ENCODE data around the gene RANGAP1.
A peak's percentile ranks its signal among the peaks of the same experiment; 100 is the strongest.

DNA sequence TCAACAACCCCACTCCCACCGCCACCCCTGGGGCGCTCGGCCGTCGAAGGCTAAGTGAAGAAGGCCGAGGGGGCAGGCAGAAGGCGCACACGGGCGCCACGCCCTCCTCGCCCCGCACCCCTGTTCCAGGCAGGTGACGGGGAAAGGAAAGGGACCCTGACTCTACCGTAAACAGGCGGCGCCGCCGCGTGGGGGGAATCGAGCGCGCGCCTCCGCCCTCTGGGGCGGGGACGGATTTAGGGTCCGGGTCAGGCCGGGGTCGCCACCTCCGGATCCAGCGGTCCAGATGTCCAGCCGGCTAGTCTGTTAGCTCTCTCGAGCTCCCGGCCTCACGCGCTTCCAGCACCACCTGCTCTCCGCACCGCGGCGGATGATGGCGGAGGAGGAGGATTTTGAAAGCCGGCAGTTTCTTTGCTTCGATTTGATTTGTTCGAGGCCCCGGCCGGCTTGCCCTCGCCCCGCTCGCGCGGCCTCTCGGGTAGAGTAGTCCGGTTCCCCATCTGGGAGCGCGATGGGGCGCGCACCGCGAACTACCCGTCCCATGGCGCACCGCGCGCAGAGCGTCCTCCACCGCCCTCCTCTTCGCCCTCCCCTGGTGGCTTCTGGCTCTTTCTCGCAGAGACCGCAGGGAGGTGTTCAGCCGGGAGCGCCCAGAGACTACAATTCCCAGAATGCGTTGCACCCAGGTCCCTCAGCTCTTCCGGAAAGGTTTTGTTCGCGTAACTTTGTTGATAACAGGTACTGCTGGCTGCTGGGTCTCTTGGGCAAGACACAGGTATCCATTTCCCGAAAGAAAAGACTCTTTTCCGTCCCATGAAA, at the start of gene RANGAP1:
- TF ChIP-seq, protein P1, sequence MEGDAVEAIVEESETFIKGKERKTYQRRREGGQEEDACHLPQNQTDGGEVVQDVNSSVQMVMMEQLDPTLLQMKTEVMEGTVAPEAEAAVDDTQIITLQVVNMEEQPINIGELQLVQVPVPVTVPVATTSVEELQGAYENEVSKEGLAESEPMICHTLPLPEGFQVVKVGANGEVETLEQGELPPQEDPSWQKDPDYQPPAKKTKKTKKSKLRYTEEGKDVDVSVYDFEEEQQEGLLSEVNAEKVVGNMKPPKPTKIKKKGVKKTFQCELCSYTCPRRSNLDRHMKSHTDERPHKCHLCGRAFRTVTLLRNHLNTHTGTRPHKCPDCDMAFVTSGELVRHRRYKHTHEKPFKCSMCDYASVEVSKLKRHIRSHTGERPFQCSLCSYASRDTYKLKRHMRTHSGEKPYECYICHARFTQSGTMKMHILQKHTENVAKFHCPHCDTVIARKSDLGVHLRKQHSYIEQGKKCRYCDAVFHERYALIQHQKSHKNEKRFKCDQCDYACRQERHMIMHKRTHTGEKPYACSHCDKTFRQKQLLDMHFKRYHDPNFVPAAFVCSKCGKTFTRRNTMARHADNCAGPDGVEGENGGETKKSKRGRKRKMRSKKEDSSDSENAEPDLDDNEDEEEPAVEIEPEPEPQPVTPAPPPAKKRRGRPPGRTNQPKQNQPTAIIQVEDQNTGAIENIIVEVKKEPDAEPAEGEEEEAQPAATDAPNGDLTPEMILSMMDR (conservative IDR thresholded peaks at IDR 0.05 in 1 of 2, IDR thresholded peaks at IDR 0.05 in 1 of 2; ENCODE audit: low read depth in 1 of 2, low read length in 2 of 2): peak in 1 of 2 donors; percentile 20
- TF ChIP-seq EZH2 (IDR thresholded peaks at IDR 0.05; ENCODE audit: low read length, missing control alignments): no peak
